K562 (cell line): ENCODE data around the gene FGF11. TPM values are rescaled to one million over a fixed set of nuclear protein-coding genes. Genes with fewer than 3 reads are reported as not detected.

Source experiments
- ATAC-seq: fragments of 200-7000 bp; cut with Tn5 transposase; 3 replicates; pipeline ENCODE4 v1.9.1; 2020; ENCODE audit warnings: moderate library complexity
- BruUV-seq: library from RNA; stranded (reverse); fragments of 400-500 nt; replicated peaks from 2 replicates; lab custom pipeline; 2021; lab: Mats Ljungman, UMichigan
- CTCF ChIA-PET: fragments of 300-600 bp; formaldehyde crosslinking; extraction: SDS; loops from one replicate; lab custom pipeline; 2021; ENCODE audit warnings: low intra/inter-chr PET ratio; lab: Yijun Ruan, JAX
- POLR2A ChIA-PET: fragments of 300-600, 350-650 bp; sonication (Branson Sonifier 250); formaldehyde crosslinking; extraction: SDS; loops from one replicate; lab custom pipeline; 2021; ENCODE audit warnings: antibody characterized with exemption, inconsistent platforms; lab: Yijun Ruan, JAX
- DNase-seq, 4 experiments: peaks; one replicate each; pipeline versions ENCODE4 v3.0.0 to v3.0.0-alpha.2; 2011 to 2018; ENCODE audit warnings: low spot score in 3 of 4, mixed read lengths in 3 of 4; ENCODE audit errors: extremely low read depth in 1 of 4
- FAIRE-seq: peaks from 2 replicates; lab custom pipeline; 2011; peaks lifted over from hg19 to GRCh38; lab: Jason Lieb, UNC
- H2AFZ ChIP-seq: 2 replicates; pipeline ENCODE4 v1.6.0; 2011; ENCODE audit warnings: low read depth, low read length, control low read depth, inconsistent platforms
- H3K27ac ChIP-seq: fragments of 200-600 bp; 3 replicates; pipeline ENCODE4 v1.8.0; 2011; ENCODE audit warnings: low read depth, mild to moderate bottlenecking, control low read depth, inconsistent platforms, low read length, moderate library complexity, mixed read lengths; ENCODE audit errors: extremely low read depth
- H3K27me3 ChIP-seq, 2 experiments: fragments of 300-600 bp in 1 of 2; 2 replicates in 1 of 2; 3 replicates in 1 of 2; pipeline versions ENCODE4 v1.6.0 to v1.8.0; 2011; ENCODE audit warnings: inconsistent platforms in 2 of 2, low read length in 2 of 2, mild to moderate bottlenecking in 1 of 2, mixed read lengths in 1 of 2, moderate library complexity in 1 of 2; ENCODE audit not compliant: control insufficient read depth in 2 of 2, insufficient read depth in 2 of 2
- H3K36me3 ChIP-seq: fragments of 300-600 bp; 3 replicates; pipeline ENCODE4 v1.8.0; 2011; ENCODE audit warnings: mild to moderate bottlenecking, low read length, inconsistent platforms; ENCODE audit not compliant: control insufficient read depth, insufficient read depth
- H3K4me1 ChIP-seq, 2 experiments: fragments of 200-600 bp in 1 of 2; replicated peaks in 1 of 2; 2 replicates in 1 of 2; 3 replicates in 1 of 2; pipeline versions ENCODE4 v1.5.1 to v1.8.0; 2011; ENCODE audit warnings: inconsistent platforms in 2 of 2, low read length in 2 of 2, mild to moderate bottlenecking in 1 of 2, mixed read lengths in 1 of 2, moderate library complexity in 1 of 2; ENCODE audit not compliant: control insufficient read depth in 2 of 2, insufficient read depth in 2 of 2
- H3K4me2 ChIP-seq: 2 replicates; pipeline ENCODE4 v1.6.1; 2011; ENCODE audit warnings: low read length, control low read depth, inconsistent platforms, mixed read lengths; ENCODE audit not compliant: insufficient read depth
- H3K4me3 ChIP-seq: fragments of 200-600 bp; sonication (generic), shearing (Covaris generic); 2 replicates; pipeline ENCODE4 v1.5.1; 2016; ENCODE audit warnings: control low read depth, inconsistent platforms
- H3K79me2 ChIP-seq: fragments of 200-600 bp; 3 replicates; pipeline ENCODE4 v1.8.0; 2011; ENCODE audit warnings: low read length, inconsistent platforms; ENCODE audit not compliant: control insufficient read depth, insufficient read depth
- H3K9ac ChIP-seq, 2 experiments: 2 replicates each; pipeline versions ENCODE4 v1.6.0 to v1.6.1; 2011; ENCODE audit warnings: low read depth in 2 of 2, low read length in 2 of 2, control low read depth in 1 of 2, inconsistent platforms in 1 of 2, mild to moderate bottlenecking in 1 of 2, mixed read lengths in 1 of 2; ENCODE audit not compliant: insufficient read depth in 1 of 2
- H3K9me1 ChIP-seq: one replicate; pipeline ENCODE4 v1.6.0; 2011; ENCODE audit warnings: inconsistent platforms, mild to moderate bottlenecking, low read length, moderate library complexity; ENCODE audit not compliant: control insufficient read depth, insufficient read depth
- H3K9me3 ChIP-seq: replicated peaks from 2 replicates; pipeline ENCODE4 v1.5.1; 2011; ENCODE audit warnings: low read depth, low read length, inconsistent platforms; ENCODE audit not compliant: control insufficient read depth, insufficient read depth
- H4K20me1 ChIP-seq: replicated peaks from 2 replicates; pipeline ENCODE4 v1.6.1; 2011; ENCODE audit warnings: low read length, inconsistent platforms, mixed read lengths; ENCODE audit not compliant: control insufficient read depth, insufficient read depth
- CC2D1A ChIP-seq: fragments of 450-650 bp; IDR thresholded peaks from 2 replicates; pipeline ENCODE4 v1.6.1; 2017; ENCODE audit warnings: mild to moderate bottlenecking
- ZBTB17 ChIP-seq: fragments of 450-650 bp; formaldehyde crosslinking; IDR thresholded peaks from 2 replicates; pipeline ENCODE4 v1.4.0; 2020; ENCODE audit warnings: mild to moderate bottlenecking
- ZNF512 ChIP-seq: IDR thresholded peaks from 2 replicates; pipeline ENCODE4 v1.6.1; 2016; ENCODE audit warnings: missing genetic modification characterization, missing compliant biosample characterization
- WGBS: fragments of 100-300 bp; shearing (Covaris generic); methylation state at CpG from one replicate; pipeline ENCODE4 v1.1.6; 2016; ENCODE audit warnings: low coverage, mixed read lengths; ENCODE audit not compliant: insufficient coverage; ENCODE audit errors: missing lambda C conversion rate; 5-methylcytosine and 5-hydroxymethylcytosine counted together
- in situ Hi-C: fragments of 300-500 bp; cut with MboI; formaldehyde crosslinking; loops from 4 replicates; pipeline ENCODE4 v1.15.0; 2018; ENCODE audit warnings: inconsistent platforms, mixed read lengths
- intact Hi-C: fragments of 100-400 bp; cut with micrococcal nuclease; formaldehyde crosslinking; loops from 2 replicates; pipeline ENCODE4 v1.14.2; 2022
- polyA plus RNA-seq, 8 experiments: library from polyadenylated mRNA; depleted of rRNA in 4 of 8; stranded (reverse) in 5 of 8; unstranded in 3 of 8; fragments of >200 nt; fragmentation: Nextera tagmentation in 2 of 8; fragmentation: Illumina TruSeq in 1 of 8; extraction: Ambion mirVana in 2 of 8; extraction: Trizol in 1 of 8; gene quantifications; 2 replicates each; pipeline versions ENCODE4 v1.2.1 to v1.2.3, GENCODE V29; 2011 to 2014; ENCODE audit warnings: inconsistent platforms in 1 of 8, missing spikeins in 1 of 8
- total RNA-seq, 7 experiments: library from RNA; depleted of rRNA in 6 of 7; stranded (reverse); fragments of >200 nt in 6 of 7; fragmentation: Illumina TruSeq in 2 of 7; extraction: Trizol in 2 of 7; gene quantifications; 2 replicates each; pipeline versions ENCODE4 v1.2.1 to v1.2.3, GENCODE V29; 2011 to 2021; ENCODE audit warnings: low replicate concordance in 1 of 7
- TF ChIP-seq, protein P1 (sequence below), 3 experiments: fragments of 200-800 bp in 1 of 3; sonication (Bioruptor generic) in 1 of 3; sonication (generic) in 1 of 3; formaldehyde crosslinking in 1 of 3; IDR thresholded peaks; 2 replicates each; pipeline versions ENCODE4 v1.6.1 to v1.8.0; 2016 to 2022; ENCODE audit warnings: mild to moderate bottlenecking in 2 of 3, missing compliant biosample characterization in 2 of 3, missing genetic modification characterization in 2 of 3, missing genetic modification reagents in 1 of 3

The FGF11 gene
- total and polyA plus RNA-seq, 9 of the 15 experiments (the other 6 are each of a cell fraction or from before 2014, with no cell fraction given) = 1.2 to 7.5 (median 3.0) TPM

DNA sequence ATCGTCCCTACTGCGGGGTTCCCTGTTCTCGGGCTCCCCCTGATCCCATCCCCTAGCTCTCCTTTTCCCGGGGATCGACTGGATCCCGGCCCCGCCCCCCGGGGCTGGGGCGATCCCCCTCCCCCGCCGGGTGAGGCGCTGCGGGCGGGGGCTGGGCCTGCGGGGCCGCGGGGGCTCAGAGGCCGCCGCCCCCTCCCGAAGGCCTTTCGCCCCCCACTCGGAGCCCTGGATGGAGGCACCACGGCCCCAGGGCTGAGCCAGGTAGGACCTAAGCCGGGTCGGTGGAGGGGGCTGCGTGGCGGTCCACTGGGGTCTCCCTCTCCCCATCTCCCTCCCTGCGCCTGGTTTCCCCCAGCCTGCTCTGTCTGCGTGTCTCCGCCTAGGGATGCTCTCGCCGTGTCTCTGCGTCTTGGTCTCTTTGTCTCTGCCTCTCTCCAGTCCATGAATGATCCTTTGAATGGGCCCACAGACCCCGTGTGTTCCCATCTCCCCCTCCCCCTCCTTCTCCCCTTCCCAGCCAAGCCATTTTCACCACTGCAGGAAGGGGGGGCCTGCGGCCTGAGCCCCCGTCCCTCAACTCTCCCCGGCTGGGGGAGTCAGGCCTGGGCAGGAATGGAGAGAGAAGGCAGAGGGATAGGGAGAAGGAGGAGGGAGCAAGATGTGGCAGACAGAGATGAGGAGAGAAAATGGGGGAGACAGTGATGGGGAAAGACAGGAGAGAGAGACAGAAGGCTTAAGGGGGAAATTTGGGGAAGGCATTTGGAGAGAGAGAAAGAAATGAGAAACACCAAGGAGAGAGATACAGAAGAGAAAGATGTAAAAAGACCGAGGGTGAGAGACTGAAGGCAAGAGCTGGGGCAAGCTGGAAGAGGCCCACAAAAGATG is 33.7 kb upstream of the FGF11 start:
- ChIA-PET POLR2A (interaction anchor here (1.3 kb wide), 1 partner anchor 156 kb away, joined by 4 read pairs; the partner anchor contains the start of gene SENP3), CTCF (no interaction called here)
- in situ Hi-C loops (no loop called here), intact Hi-C loops (no loop called here)
- TSS peak; percentile 76 for BruUV-seq
- Histone ChIP-seq H3K79me2 (peaks cover 8% of the 10 kb centered on the region; the same call in 2 of the 3 replicates), H3K9me3 (no peaks in the 10 kb centered on the region), H3K9ac (peak overlapping the region; percentile 57 to 87; a peak in 3 of 4 replicates), H4K20me1 (no peaks in the 10 kb centered on the region), H3K36me3 (peaks cover 6% of the 10 kb centered on the region; the same call in 1 of the 3 replicates), H3K4me3 (peak overlapping the region; percentile 68), H3K27me3 (no peaks in the 10 kb centered on the region), H3K4me2 (peak overlapping the region; percentile 78), H3K9me1 (no peaks in the 10 kb centered on the region), H3K4me1 (peaks cover 11 to 20% of the 10 kb centered on the region in 2 experiments; a peak in 3 of 5 replicates), H3K27ac (peak overlapping the region; percentile 78; the same call in 1 of the 3 replicates), H2AFZ (peak overlapping the region; percentile 81)
- ATAC-seq = no peak
- DNase-seq = peak in 2 of 4 experiments; percentile 62 to 65
- 0% methylated on average over 1 of the region's 38 CpGs for WGBS
- TF ChIP-seq CC2D1A (0 out of 2 replicates have a peak, but pooled peaks have one; percentile 4), ZNF512 (tag) (0 out of 2 replicates have a peak, but pooled peaks have one; percentile 25), ZBTB17 (no peak)
- TF ChIP-seq, protein P1, sequence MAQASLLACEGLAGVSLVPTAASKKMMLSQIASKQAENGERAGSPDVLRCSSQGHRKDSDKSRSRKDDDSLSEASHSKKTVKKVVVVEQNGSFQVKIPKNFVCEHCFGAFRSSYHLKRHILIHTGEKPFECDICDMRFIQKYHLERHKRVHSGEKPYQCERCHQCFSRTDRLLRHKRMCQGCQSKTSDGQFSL (CRISPR knock-in tag; IDR thresholded peaks at IDR 0.05) = 0 out of 2 replicates have a peak, but pooled peaks have one; percentile 15
- TF ChIP-seq, protein P1 (tag; IDR thresholded peaks at IDR 0.05) = no peak
- no peak for FAIRE-seq
